Progenitor cell of endocrine pancreas (in vitro differentiated cells): ENCODE measurements around the gene ERCC5. TPM values are rescaled to one million over a fixed set of nuclear protein-coding genes. Genes with fewer than 3 reads are reported as not detected.

Experiments used
- DNase-seq: peaks from one replicate; pipeline ENCODE4 v3.0.0; 2021; ENCODE audit warnings: low spot score; ENCODE audit not compliant: unreplicated experiment
- H3K27ac Mint-ChIP-seq: 2 replicates; pipeline ENCODE4 v1.8.0; 2021; ENCODE audit warnings: mild to moderate bottlenecking, moderate library complexity, mixed read lengths
- H3K27me3 Mint-ChIP-seq: 2 replicates; pipeline ENCODE4 v1.8.0; 2021; ENCODE audit warnings: mixed read lengths
- H3K36me3 Mint-ChIP-seq: 2 replicates; pipeline ENCODE4 v1.8.0; 2022; ENCODE audit warnings: mixed read lengths; ENCODE audit not compliant: insufficient read depth
- H3K4me1 Mint-ChIP-seq: 2 replicates; pipeline ENCODE4 v1.8.0; 2021; ENCODE audit warnings: low read depth, mixed read lengths
- H3K4me3 Mint-ChIP-seq: 2 replicates; pipeline ENCODE4 v1.8.0; 2021; ENCODE audit warnings: low read depth, mild to moderate bottlenecking, moderate library complexity, mixed read lengths
- H3K9me3 Mint-ChIP-seq: 2 replicates; pipeline ENCODE4 v1.8.0; 2021; ENCODE audit warnings: low read depth, mixed read lengths
- CTCF ChIP-seq: fragments of 200-600 bp; sonication (generic); IDR thresholded peaks from one replicate; pipeline ENCODE4 v1.5.0; 2021; ENCODE audit warnings: antibody characterized with exemption, mild to moderate bottlenecking; ENCODE audit not compliant: unreplicated experiment
- total RNA-seq: library from RNA; stranded (reverse); gene quantifications from 2 replicates; pipeline ENCODE4 v1.2.1, GENCODE V29; 2021

ERCC5 gene
- total RNA-seq, 1 donor from 2014 or later = 48.1 TPM

- peaks cover 7% of the 10 kb centered on the region for H3K9me3 Mint-ChIP-seq
Measured at GRCh38 chr13:102922184-102922583, 76.4 kb downstream of the ERCC5 start.

More at GRCh38 chr13:102922184-102922583, 76.4 kb downstream of the ERCC5 start:
- no peak for DNase-seq
- Mint-ChIP-seq H3K27ac (no peak overlapping the region), H3K4me1 (no peaks in the 10 kb centered on the region), H3K36me3 (no peaks in the 10 kb centered on the region), H3K4me3 (no peak overlapping the region), H3K27me3 (peaks cover 6% of the 10 kb centered on the region)
- no peak for TF ChIP-seq CTCF

Other genes with a start within 250 kb of the ERCC5 start
- 52.9 and 57.6 TPM in 2 replicates for gene TPP2, start 249.0 kb upstream of the ERCC5 start, total RNA-seq
- not detected in 2 replicates for gene METTL21C, start 151.0 kb upstream of the ERCC5 start, total RNA-seq
- 11.7 and 12.0 TPM in 2 replicates for gene TEX30, start 72.2 kb upstream of the ERCC5 start, total RNA-seq
- 20.2 and 20.7 TPM in 2 replicates for gene POGLUT2, start 47.1 kb upstream of the ERCC5 start, total RNA-seq
- gene BIVM, start 46.9 kb upstream of the ERCC5 start, total RNA-seq = 28.5 and 30.0 TPM in 2 replicates
- gene SLC10A2, start 220.4 kb downstream of the ERCC5 start, total RNA-seq = not detected in 2 replicates